SH-SY5Y (cell line): Measurements from ENCODE around the gene MMS19.

Source experiments
- GATA2 ChIP-seq: IDR thresholded peaks from 2 replicates; pipeline ENCODE4 v1.6.1; 2011; ENCODE audit warnings: mild to moderate bottlenecking, low read depth, low read length
- GATA3 ChIP-seq: IDR thresholded peaks from 2 replicates; pipeline ENCODE4 v1.6.1; 2011; ENCODE audit warnings: low read depth, mild to moderate bottlenecking, low read length, moderate library complexity

DNA sequence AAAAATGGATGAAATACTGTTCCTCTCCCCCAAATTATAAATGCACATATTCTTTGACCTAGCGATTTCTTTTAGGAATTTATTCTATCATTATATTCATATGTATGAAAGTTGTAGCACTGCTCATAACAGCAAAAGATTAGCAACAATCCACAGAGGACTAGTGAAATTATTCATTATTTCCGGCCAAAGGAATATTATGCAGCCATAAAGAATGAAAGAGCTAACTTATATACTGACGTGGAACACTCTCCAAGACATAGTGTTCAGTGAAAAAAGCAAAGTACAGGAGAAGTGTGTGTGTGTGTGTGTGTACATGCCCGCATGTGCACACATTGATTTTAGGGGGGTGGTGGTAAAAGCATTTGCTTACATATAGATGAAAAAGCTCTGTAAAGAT, 23.3 kb downstream of the MMS19 start:
- TF ChIP-seq GATA2: no peak
- TF ChIP-seq GATA3: no peak
